Common myeloid progenitor, CD34-positive (primary cell): ENCODE data around the gene IL17RE.

ENCODE experiments used
- CTCF ChIA-PET: fragments of 350-600 bp; sonication (Branson Sonifier 250); formaldehyde crosslinking; loops from one replicate; lab custom pipeline; 2021; ENCODE audit warnings: antibody characterized with exemption; lab: Charles Lee
- POLR2A ChIA-PET: fragments of 350-600 bp; sonication (Branson Sonifier 250); formaldehyde crosslinking; loops from one replicate; lab custom pipeline; 2021; ENCODE audit warnings: antibody characterized with exemption; lab: Charles Lee
- DNase-seq, 3 donors: peaks; one replicate each; pipeline versions ENCODE4 v3.0.0 to v3.0.0-alpha.2; 2013
- H3K27ac ChIP-seq, 2 experiments: 1 replicate in 1 of 2; 2 replicates in 1 of 2; pipeline ENCODE4 v1.7.0; 2013; ENCODE audit warnings: inconsistent platforms in 2 of 2, low read length in 2 of 2, mild to moderate bottlenecking in 2 of 2, low read depth in 1 of 2, moderate library complexity in 1 of 2; ENCODE audit not compliant: severe bottlenecking in 2 of 2, insufficient read depth in 1 of 2, poor library complexity in 1 of 2
- H3K27me3 ChIP-seq, 5 experiments: replicated peaks in 2 of 5; 1 replicate in 3 of 5; 2 replicates in 2 of 5; pipeline versions ENCODE4 v1.6.1 to v1.7.0; 2013; ENCODE audit warnings: low read length in 4 of 5, mild to moderate bottlenecking in 2 of 5, moderate library complexity in 2 of 5, inconsistent platforms in 1 of 5; ENCODE audit not compliant: insufficient read depth in 5 of 5, control insufficient read depth in 4 of 5
- H3K36me3 ChIP-seq, 4 experiments: 1 replicate in 2 of 4; 2 replicates in 2 of 4; pipeline versions ENCODE4 v1.6.1 to v1.7.0; 2013; ENCODE audit warnings: low read length in 3 of 4, control low read depth in 1 of 4, mild to moderate bottlenecking in 1 of 4; ENCODE audit not compliant: control insufficient read depth in 4 of 4, insufficient read depth in 4 of 4
- H3K4me1 ChIP-seq, 4 experiments: 1 replicate in 3 of 4; 2 replicates in 1 of 4; pipeline versions ENCODE4 v1.6.1 to v1.7.1; 2013; ENCODE audit warnings: low read length in 3 of 4, mild to moderate bottlenecking in 3 of 4, control low read depth in 1 of 4, inconsistent platforms in 1 of 4, moderate library complexity in 1 of 4; ENCODE audit not compliant: control insufficient read depth in 4 of 4, insufficient read depth in 4 of 4; ENCODE audit errors: control extremely low read depth in 1 of 4
- H3K4me3 ChIP-seq, 7 experiments: 1 replicate in 4 of 7; 2 replicates in 3 of 7; pipeline versions ENCODE4 v1.5.1 to v1.7.0; 2013; ENCODE audit warnings: mild to moderate bottlenecking in 7 of 7, low read length in 6 of 7, moderate library complexity in 6 of 7, inconsistent platforms in 2 of 7, low read depth in 2 of 7, control low read depth in 1 of 7; ENCODE audit not compliant: insufficient read depth in 4 of 7, control insufficient read depth in 1 of 7; ENCODE audit errors: extremely low read depth in 1 of 7
- H3K9me3 ChIP-seq, 5 experiments: 1 replicate in 4 of 5; 2 replicates in 1 of 5; pipeline versions ENCODE4 v1.6.1 to v1.7.1; 2013; ENCODE audit warnings: low read length in 4 of 5, mild to moderate bottlenecking in 2 of 5, inconsistent platforms in 1 of 5, low read depth in 1 of 5, moderate library complexity in 1 of 5; ENCODE audit not compliant: control insufficient read depth in 4 of 5, insufficient read depth in 2 of 5; ENCODE audit errors: control extremely low read depth in 1 of 5
- WGBS: methylation state at CpG from one replicate; pipeline ENCODE4 v1.1.5; 2013; ENCODE audit not compliant: insufficient coverage; 5-methylcytosine and 5-hydroxymethylcytosine counted together

IL17RE gene

GRCh38 chr3:9957214-9957613 is 54.6 kb downstream of the IL17RE start:
- Histone ChIP-seq H3K4me1 (peaks cover 0 to 9% (median 3%) of the 10 kb centered on the region in 4 experiments), H3K27ac (no peak overlapping the region), H3K27me3 (no peaks in the 10 kb centered on the region), H3K4me3 (no peak overlapping the region), H3K36me3 (peaks cover 0 to 3% (median 1%) of the 10 kb centered on the region in 4 experiments), H3K9me3 (no peaks in the 10 kb centered on the region)
- CTCF ChIA-PET, result interaction anchor here (2.9 kb wide), 1 partner anchor 9 kb away, joined by 9 read pairs; no protein-coding TSS in a partner anchor
- peak in 2 of 3 donors; percentile 26 to 31 for DNase-seq
- POLR2A ChIA-PET, result no interaction called here
- WGBS, result 0% methylated on average over 2 of the region's 5 CpGs

GRCh38 chr3:9965200-9965875 is 62.7 kb downstream of the IL17RE start:
- no peaks in the 10 kb centered on the region for H3K27me3 ChIP-seq
- H3K27ac ChIP-seq, result no peak overlapping the region
- CTCF ChIA-PET, result interaction anchor here (0.9 to 2.8 kb wide), 4 partner anchors 9 to 33 kb away, joined by 3 to 9 read pairs (median 4); no protein-coding TSS in a partner anchor
- H3K36me3 ChIP-seq, result peaks cover 13 to 49% (median 29%) of the 10 kb centered on the region in 4 experiments
- POLR2A ChIA-PET, result interaction anchor here (0.9 to 1.4 kb wide), 2 partner anchors 12 to 32 kb away, joined by 3 read pairs; partner anchors contain the start of gene CRELD1
- H3K9me3 ChIP-seq, result no peaks in the 10 kb centered on the region
- H3K4me1 ChIP-seq, result no peaks in the 10 kb centered on the region
- DNase-seq, result no peak
- 85% methylated on average over 4 of the region's 6 CpGs for WGBS
- H3K4me3 ChIP-seq, result no peak overlapping the region
